ENCODE results near the gene COL25A1.

Gene COL25A1

GRCh38 chr4:109256818-109257217 lies 45.6 kb downstream of the COL25A1 start:
- H3K4me1 Mint-ChIP-seq: no peaks in the 10 kb centered on the region
- DNase-seq: no peak
- H3K36me3 Mint-ChIP-seq (ENCODE audit: low read depth): no peaks in the 10 kb centered on the region
- no peak for ATAC-seq
- H3K27ac Mint-ChIP-seq: no peak overlapping the region
- H3K4me3 Mint-ChIP-seq: no peak overlapping the region
- no peaks in the 10 kb centered on the region for H3K9me3 Mint-ChIP-seq
- H3K27me3 Mint-ChIP-seq: no peaks in the 10 kb centered on the region

GRCh38 chr4:109254845-109255244 lies 47.6 kb downstream of the COL25A1 start:
- Mint-ChIP-seq H3K4me3 (no peak overlapping the region), H3K4me1 (no peaks in the 10 kb centered on the region), H3K36me3 (ENCODE audit: low read depth) (no peaks in the 10 kb centered on the region), H3K9me3 (no peaks in the 10 kb centered on the region), H3K27me3 (no peaks in the 10 kb centered on the region), H3K27ac (no peak overlapping the region)
- ATAC-seq (no peak), DNase-seq (no peak)

GRCh38 chr4:109251396-109251795 lies 51.1 kb downstream of the COL25A1 start:
- Mint-ChIP-seq H3K27ac (no peak overlapping the region), H3K4me3 (no peak overlapping the region), H3K27me3 (no peaks in the 10 kb centered on the region), H3K36me3 (ENCODE audit: low read depth) (no peaks in the 10 kb centered on the region), H3K9me3 (no peaks in the 10 kb centered on the region), H3K4me1 (no peaks in the 10 kb centered on the region)
- ATAC-seq (no peak), DNase-seq (no peak)

DNA sequence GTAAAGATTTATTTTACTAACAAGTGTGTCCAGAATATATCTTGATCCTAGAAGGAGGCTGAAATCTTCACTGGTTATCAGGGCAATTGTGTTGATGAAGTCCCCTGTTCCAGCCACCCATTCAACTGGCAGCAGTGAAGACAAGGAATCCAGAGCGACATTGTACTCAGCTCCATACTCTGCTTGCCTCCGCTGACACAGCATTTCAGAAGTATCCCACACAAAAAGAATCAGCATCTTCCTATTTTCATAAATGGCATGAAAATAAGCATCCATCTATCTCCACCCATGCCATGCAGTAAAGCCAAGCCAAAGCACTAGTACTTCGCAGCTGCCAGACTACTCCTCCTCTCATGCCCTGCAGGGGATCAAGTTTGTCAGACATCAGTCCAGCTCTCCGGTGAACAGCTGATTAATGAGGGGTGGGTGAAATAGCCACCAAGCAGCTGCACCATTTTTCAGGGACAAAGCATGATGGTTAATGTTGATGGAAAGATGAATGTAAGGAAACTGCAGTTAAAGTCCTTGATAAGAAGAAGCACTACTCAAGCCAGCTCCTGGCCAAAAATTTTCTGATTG lies 54.0 kb downstream of the COL25A1 start:
- H3K4me3 Mint-ChIP-seq: no peak overlapping the region
- no peaks in the 10 kb centered on the region for H3K36me3 Mint-ChIP-seq (ENCODE audit: low read depth)
- H3K27ac Mint-ChIP-seq: no peak overlapping the region
- DNase-seq (no peak), ATAC-seq (no peak)
- no peaks in the 10 kb centered on the region for H3K27me3 Mint-ChIP-seq
- H3K9me3 Mint-ChIP-seq: no peaks in the 10 kb centered on the region
- H3K4me1 Mint-ChIP-seq: no peaks in the 10 kb centered on the region

- Mint-ChIP-seq H3K4me1 (no peaks in the 10 kb centered on the region), H3K36me3 (ENCODE audit: low read depth) (no peaks in the 10 kb centered on the region), H3K27ac (no peak overlapping the region), H3K27me3 (no peaks in the 10 kb centered on the region), H3K9me3 (no peaks in the 10 kb centered on the region), H3K4me3 (no peak overlapping the region)
- no peak for ATAC-seq
- DNase-seq: no peak
Measured at GRCh38 chr4:109243871-109244270, 58.6 kb downstream of the COL25A1 start.

GRCh38 chr4:109238746-109239145 lies 63.7 kb downstream of the COL25A1 start:
- H3K9me3 Mint-ChIP-seq: peaks cover 5% of the 10 kb centered on the region
- no peak overlapping the region for H3K4me3 Mint-ChIP-seq
- H3K36me3 Mint-ChIP-seq (ENCODE audit: low read depth): no peaks in the 10 kb centered on the region
- ATAC-seq (no peak), DNase-seq (no peak)
- H3K27me3 Mint-ChIP-seq: peaks cover 3% of the 10 kb centered on the region
- H3K27ac Mint-ChIP-seq: no peak overlapping the region
- H3K4me1 Mint-ChIP-seq: no peaks in the 10 kb centered on the region

DNA sequence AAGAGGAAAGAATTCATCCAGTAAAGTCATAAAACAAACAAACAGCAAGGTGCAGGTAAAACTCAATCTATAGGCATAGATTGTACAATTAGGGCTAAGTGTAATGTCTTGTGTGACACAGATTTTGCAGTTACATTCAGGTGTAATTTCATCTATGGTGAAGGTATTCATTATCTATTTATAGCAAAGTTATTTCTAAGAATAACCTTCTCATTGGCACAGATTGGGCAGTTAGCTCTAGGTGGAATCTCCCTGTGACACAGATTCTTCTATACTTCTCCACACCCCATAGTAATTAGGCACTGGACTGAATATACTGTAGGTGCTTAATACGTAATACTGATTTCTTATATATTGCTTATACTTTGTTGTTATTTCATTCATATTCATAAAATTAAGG lies 66.8 kb downstream of the COL25A1 start:
- no peak for ATAC-seq
- Mint-ChIP-seq H3K27me3 (peaks cover 3% of the 10 kb centered on the region), H3K27ac (no peak overlapping the region), H3K4me3 (no peak overlapping the region), H3K9me3 (peaks cover 5% of the 10 kb centered on the region), H3K36me3 (ENCODE audit: low read depth) (no peaks in the 10 kb centered on the region), H3K4me1 (no peaks in the 10 kb centered on the region)
- DNase-seq: no peak

DNA sequence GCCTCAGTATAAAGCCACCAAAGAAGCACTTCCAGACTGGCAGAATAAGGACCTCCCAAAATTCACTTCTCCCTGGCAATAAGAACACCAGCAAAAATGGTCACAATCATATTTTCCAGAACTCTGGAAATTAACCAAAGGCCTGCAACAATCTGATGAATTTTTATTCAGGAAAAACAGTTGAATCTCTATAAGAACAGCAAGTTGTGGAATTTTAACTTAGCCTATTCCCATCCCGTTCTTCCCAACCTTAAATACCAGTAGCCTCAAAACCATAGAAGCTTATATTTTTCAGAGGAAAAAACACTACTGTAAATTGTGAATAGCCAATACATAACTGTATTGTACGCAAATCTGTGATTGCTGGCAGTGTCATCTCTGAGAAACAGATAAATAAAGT lies 67.9 kb downstream of the COL25A1 start:
- Mint-ChIP-seq H3K36me3 (ENCODE audit: low read depth) (no peaks in the 10 kb centered on the region), H3K4me3 (no peak overlapping the region), H3K27ac (no peak overlapping the region), H3K9me3 (peaks cover 5% of the 10 kb centered on the region), H3K4me1 (no peaks in the 10 kb centered on the region), H3K27me3 (peaks cover 3% of the 10 kb centered on the region)
- DNase-seq (no peak), ATAC-seq (no peak)

DNA sequence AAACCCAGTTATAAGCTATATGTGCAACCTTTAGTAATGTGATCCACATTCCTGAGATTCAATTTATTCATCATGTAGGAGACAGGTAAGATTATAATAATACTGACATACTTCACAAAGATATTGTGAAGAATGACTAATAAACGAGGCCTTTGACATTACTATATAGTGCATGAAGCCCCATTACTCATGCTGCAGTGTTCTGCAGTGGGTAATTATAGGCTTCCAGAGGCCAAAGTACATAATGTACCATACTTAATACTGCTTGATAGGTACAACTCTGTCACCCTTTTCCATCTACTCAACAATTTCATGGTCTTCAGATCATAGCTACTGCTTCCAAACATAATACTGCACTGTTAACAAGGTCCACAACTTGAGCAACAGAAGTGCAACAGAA lies 68.9 kb downstream of the COL25A1 start:
- H3K9me3 Mint-ChIP-seq: peaks cover 5% of the 10 kb centered on the region
- no peak overlapping the region for H3K4me3 Mint-ChIP-seq
- H3K27me3 Mint-ChIP-seq: peaks cover 3% of the 10 kb centered on the region
- ATAC-seq: no peak
- no peaks in the 10 kb centered on the region for H3K4me1 Mint-ChIP-seq
- no peaks in the 10 kb centered on the region for H3K36me3 Mint-ChIP-seq (ENCODE audit: low read depth)
- no peak for DNase-seq
- H3K27ac Mint-ChIP-seq: no peak overlapping the region

- Mint-ChIP-seq H3K9me3 (peaks cover 5% of the 10 kb centered on the region), H3K36me3 (ENCODE audit: low read depth) (no peaks in the 10 kb centered on the region)
Measured at GRCh38 chr4:109232681-109233080, 69.8 kb downstream of the COL25A1 start.

DNA sequence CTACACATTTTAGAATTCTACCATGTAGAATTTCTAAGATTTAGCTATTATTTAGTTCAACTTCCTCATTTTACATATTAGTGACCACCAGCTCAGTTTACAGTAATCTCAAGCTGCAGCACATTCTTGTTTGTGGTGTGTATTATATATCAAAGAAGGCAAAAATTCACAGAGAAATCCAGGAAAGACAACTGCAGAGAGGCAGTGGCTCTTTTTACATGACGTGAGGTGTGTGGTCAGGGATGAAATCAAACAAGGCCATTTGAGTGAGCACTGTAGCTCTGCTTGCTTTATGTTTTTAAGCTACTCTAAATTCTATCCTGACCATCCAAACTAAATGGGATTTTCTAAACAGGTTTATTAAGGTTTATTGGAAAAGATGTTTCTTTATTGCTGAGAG lies 71.1 kb downstream of the COL25A1 start:
- Mint-ChIP-seq H3K4me3 (no peak overlapping the region), H3K4me1 (no peaks in the 10 kb centered on the region), H3K27me3 (no peaks in the 10 kb centered on the region), H3K9me3 (peaks cover 5% of the 10 kb centered on the region), H3K27ac (no peak overlapping the region), H3K36me3 (ENCODE audit: low read depth) (no peaks in the 10 kb centered on the region)
- DNase-seq: no peak
- no peak for ATAC-seq

More at GRCh38 chr4:109232681-109233080, 69.8 kb downstream of the COL25A1 start:
- Mint-ChIP-seq H3K4me1 (no peaks in the 10 kb centered on the region), H3K27ac (no peak overlapping the region), H3K27me3 (no peaks in the 10 kb centered on the region), H3K4me3 (no peak overlapping the region)
- DNase-seq: no peak
- no peak for ATAC-seq

DNA sequence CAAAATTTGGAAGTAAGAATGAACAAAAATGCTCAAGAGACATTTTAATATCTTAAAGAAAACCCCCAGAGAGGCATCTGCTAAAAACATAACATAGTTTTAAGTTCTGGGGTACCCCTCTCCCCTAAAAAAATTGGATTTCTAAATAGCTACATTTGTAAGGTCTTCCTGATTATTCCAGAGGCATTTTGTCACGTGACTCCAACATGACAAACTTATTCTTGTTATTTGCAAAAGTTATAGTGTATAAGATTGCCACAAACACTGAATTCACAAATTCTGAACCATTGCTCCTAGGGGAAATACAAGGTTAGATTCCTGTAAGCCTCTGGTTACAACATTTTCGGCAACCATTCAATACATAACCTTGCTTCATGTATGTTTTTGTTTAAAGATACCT lies 73.4 kb downstream of the COL25A1 start:
- ATAC-seq (no peak), DNase-seq (no peak)
- Mint-ChIP-seq H3K9me3 (no peaks in the 10 kb centered on the region), H3K27me3 (no peaks in the 10 kb centered on the region), H3K36me3 (ENCODE audit: low read depth) (no peaks in the 10 kb centered on the region), H3K27ac (no peak overlapping the region), H3K4me3 (no peak overlapping the region), H3K4me1 (no peaks in the 10 kb centered on the region)

- no peaks in the 10 kb centered on the region for H3K36me3 Mint-ChIP-seq (ENCODE audit: low read depth)
- peaks cover 9% of the 10 kb centered on the region for H3K27me3 Mint-ChIP-seq
- no peaks in the 10 kb centered on the region for H3K9me3 Mint-ChIP-seq
- H3K4me1 Mint-ChIP-seq: no peaks in the 10 kb centered on the region
- ATAC-seq (no peak), DNase-seq (no peak)
- H3K4me3 Mint-ChIP-seq: no peak overlapping the region
- no peak overlapping the region for H3K27ac Mint-ChIP-seq
Measured at GRCh38 chr4:109218288-109218687, 84.2 kb downstream of the COL25A1 start.

GRCh38 chr4:109216085-109216696 lies 86.3 kb downstream of the COL25A1 start:
- Mint-ChIP-seq H3K27ac (no peak overlapping the region), H3K4me3 (no peak overlapping the region), H3K9me3 (no peaks in the 10 kb centered on the region), H3K36me3 (ENCODE audit: low read depth) (no peaks in the 10 kb centered on the region), H3K27me3 (peaks cover 9% of the 10 kb centered on the region), H3K4me1 (no peaks in the 10 kb centered on the region)
- ATAC-seq (no peak), DNase-seq (no peak)

- Mint-ChIP-seq H3K36me3 (ENCODE audit: low read depth) (no peaks in the 10 kb centered on the region), H3K27me3 (peaks cover 9% of the 10 kb centered on the region), H3K27ac (no peak overlapping the region), H3K4me3 (no peak overlapping the region), H3K9me3 (no peaks in the 10 kb centered on the region), H3K4me1 (no peaks in the 10 kb centered on the region)
- no peak for DNase-seq
- no peak for ATAC-seq
Measured at GRCh38 chr4:109215506-109215905, 87.0 kb downstream of the COL25A1 start.
